Measurements from ENCODE around the gene FAU. TPM values are rescaled to one million over a fixed set of nuclear protein-coding genes. Genes with fewer than 3 reads are reported as not detected.

FAU gene
- total and polyA plus RNA-seq, 2 of the 13 experiments (the other 11 are each of a cell fraction or from before 2014, with no cell fraction given) = 374 to 869 TPM

DNA sequence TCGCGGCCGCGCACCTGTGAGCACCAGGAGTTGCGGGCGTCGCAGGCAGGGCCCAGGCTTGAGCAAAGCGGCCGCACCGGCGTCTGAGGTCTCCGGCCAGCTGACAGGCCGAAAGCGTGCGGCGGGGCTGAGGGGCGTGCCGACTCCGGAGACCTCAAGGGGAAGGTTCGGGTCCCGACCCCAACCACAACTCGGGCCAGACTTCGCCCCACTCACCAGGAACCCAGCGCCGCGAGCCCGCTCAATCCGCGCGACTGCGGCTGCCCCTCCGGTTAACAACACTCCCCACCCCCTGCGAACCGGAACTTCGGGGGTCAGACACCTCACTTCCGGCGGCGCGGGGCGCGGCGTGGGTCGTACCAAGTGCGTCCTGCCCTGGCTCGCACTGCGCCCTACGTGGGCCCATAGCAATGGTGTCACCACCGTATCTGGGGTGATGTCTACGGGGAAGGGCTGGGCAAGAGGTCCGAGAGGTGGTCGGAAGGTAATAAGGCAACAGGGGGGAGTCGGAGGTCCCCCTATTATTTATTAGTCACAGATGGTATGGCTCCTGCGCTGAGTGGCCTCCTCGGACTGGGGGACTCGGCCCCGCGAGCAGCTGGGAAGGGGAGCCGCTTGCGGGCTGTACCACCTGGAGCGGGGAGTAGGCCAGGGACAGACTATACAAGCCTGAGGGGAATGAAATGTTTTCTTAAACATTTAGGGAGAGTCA lies 12.5 kb upstream of the FAU start, which contains the start of gene SYVN1 (continued):
- TF ChIP-seq ZNF773 (CRISPR knock-in tag; IDR thresholded peaks at IDR 0.05; ENCODE audit: borderline replicate concordance) (no peak), NCOA2 (CRISPR knock-in tag; IDR thresholded peaks at IDR 0.05) (no peak; the same call in 1 of the 2 replicates), ZNF770 (CRISPR knock-in tag; IDR thresholded peaks at IDR 0.05) (no peak; the same call in 1 of the 2 replicates), ZFP37 (CRISPR knock-in tag; IDR thresholded peaks at IDR 0.05; ENCODE audit: borderline replicate concordance) (no peak), ZNF792 (CRISPR knock-in tag; IDR thresholded peaks at IDR 0.05) (peak; percentile 50; the same call in 1 of the 2 replicates), GATA4 (IDR thresholded peaks at IDR 0.05; ENCODE audit: borderline replicate concordance, low read depth) (no peak), FOXO4 (CRISPR knock-in tag; conservative IDR thresholded peaks at IDR 0.05) (no peak), ZNF605 (CRISPR knock-in tag; IDR thresholded peaks at IDR 0.05) (peak; percentile 31; the same call in 1 of the 2 replicates), ZNF121 (CRISPR knock-in tag; IDR thresholded peaks at IDR 0.05) (no peak), HHEX (CRISPR knock-in tag; IDR thresholded peaks at IDR 0.05) (no peak), BORCS8-MEF2B (CRISPR knock-in tag; IDR thresholded peaks at IDR 0.05) (peak; percentile 57; the same call in 1 of the 2 replicates), SP140L (CRISPR knock-in tag; IDR thresholded peaks at IDR 0.05; ENCODE audit: borderline replicate concordance) (no peak), ELF4 (CRISPR knock-in tag; IDR thresholded peaks at IDR 0.05; ENCODE audit: borderline replicate concordance) (0 out of 2 replicates have a peak, but pooled peaks have one; percentile 32), KDM5B (CRISPR knock-in tag; IDR thresholded peaks at IDR 0.05; ENCODE audit: borderline replicate concordance) (peak; percentile 90), HIVEP1 (CRISPR knock-in tag; IDR thresholded peaks at IDR 0.05) (no peak; the same call in 1 of the 2 replicates)
- TF ChIP-seq, protein P1, sequence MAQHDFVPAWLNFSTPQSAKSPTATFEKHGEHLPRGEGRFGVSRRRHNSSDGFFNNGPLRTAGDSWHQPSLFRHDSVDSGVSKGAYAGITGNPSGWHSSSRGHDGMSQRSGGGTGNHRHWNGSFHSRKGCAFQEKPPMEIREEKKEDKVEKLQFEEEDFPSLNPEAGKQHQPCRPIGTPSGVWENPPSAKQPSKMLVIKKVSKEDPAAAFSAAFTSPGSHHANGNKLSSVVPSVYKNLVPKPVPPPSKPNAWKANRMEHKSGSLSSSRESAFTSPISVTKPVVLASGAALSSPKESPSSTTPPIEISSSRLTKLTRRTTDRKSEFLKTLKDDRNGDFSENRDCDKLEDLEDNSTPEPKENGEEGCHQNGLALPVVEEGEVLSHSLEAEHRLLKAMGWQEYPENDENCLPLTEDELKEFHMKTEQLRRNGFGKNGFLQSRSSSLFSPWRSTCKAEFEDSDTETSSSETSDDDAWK (CRISPR knock-in tag; IDR thresholded peaks at IDR 0.05) = no peak
- TF ChIP-seq, protein P2, sequence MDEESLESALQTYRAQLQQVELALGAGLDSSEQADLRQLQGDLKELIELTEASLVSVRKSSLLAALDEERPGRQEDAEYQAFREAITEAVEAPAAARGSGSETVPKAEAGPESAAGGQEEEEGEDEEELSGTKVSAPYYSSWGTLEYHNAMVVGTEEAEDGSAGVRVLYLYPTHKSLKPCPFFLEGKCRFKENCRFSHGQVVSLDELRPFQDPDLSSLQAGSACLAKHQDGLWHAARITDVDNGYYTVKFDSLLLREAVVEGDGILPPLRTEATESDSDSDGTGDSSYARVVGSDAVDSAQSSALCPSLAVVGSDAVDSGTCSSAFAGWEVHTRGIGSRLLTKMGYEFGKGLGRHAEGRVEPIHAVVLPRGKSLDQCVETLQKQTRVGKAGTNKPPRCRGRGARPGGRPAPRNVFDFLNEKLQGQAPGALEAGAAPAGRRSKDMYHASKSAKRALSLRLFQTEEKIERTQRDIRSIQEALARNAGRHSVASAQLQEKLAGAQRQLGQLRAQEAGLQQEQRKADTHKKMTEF (CRISPR knock-in tag; IDR thresholded peaks at IDR 0.05) = peak; percentile 40; the same call in 1 of the 2 replicates
- TF ChIP-seq, protein P3, sequence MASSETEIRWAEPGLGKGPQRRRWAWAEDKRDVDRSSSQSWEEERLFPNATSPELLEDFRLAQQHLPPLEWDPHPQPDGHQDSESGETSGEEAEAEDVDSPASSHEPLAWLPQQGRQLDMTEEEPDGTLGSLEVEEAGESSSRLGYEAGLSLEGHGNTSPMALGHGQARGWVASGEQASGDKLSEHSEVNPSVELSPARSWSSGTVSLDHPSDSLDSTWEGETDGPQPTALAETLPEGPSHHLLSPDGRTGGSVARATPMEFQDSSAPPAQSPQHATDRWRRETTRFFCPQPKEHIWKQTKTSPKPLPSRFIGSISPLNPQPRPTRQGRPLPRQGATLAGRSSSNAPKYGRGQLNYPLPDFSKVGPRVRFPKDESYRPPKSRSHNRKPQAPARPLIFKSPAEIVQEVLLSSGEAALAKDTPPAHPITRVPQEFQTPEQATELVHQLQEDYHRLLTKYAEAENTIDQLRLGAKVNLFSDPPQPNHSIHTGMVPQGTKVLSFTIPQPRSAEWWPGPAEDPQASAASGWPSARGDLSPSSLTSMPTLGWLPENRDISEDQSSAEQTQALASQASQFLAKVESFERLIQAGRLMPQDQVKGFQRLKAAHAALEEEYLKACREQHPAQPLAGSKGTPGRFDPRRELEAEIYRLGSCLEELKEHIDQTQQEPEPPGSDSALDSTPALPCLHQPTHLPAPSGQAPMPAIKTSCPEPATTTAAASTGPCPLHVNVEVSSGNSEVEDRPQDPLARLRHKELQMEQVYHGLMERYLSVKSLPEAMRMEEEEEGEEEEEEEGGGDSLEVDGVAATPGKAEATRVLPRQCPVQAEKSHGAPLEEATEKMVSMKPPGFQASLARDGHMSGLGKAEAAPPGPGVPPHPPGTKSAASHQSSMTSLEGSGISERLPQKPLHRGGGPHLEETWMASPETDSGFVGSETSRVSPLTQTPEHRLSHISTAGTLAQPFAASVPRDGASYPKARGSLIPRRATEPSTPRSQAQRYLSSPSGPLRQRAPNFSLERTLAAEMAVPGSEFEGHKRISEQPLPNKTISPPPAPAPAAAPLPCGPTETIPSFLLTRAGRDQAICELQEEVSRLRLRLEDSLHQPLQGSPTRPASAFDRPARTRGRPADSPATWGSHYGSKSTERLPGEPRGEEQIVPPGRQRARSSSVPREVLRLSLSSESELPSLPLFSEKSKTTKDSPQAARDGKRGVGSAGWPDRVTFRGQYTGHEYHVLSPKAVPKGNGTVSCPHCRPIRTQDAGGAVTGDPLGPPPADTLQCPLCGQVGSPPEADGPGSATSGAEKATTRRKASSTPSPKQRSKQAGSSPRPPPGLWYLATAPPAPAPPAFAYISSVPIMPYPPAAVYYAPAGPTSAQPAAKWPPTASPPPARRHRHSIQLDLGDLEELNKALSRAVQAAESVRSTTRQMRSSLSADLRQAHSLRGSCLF (CRISPR knock-in tag; IDR thresholded peaks at IDR 0.05; ENCODE audit: borderline replicate concordance) = no peak

Measured in HepG2 (cell line).